DMS79 (cell line): ENCODE results near the gene ANKH.

ENCODE experiments used
- DNase-seq: peaks from one replicate; lab custom pipeline; 2025; lab: John Stamatoyannopoulos, UW

Gene ANKH

GRCh38 chr5:14713476-14714390 lies 157.8 kb downstream of the ANKH start:
- no peak for DNase-seq

- no peak for DNase-seq
These were observed 158.9 kb downstream of the ANKH start for GRCh38 chr5:14712666-14713065.

- DNase-seq, result no peak
These were observed 159.4 kb downstream of the ANKH start for GRCh38 chr5:14712131-14712530.

GRCh38 chr5:14710313-14710994 lies 161.1 kb downstream of the ANKH start:
- DNase-seq, result no peak

GRCh38 chr5:14708551-14708950 lies 163.0 kb downstream of the ANKH start:
- no peak for DNase-seq

- no peak for DNase-seq
These were observed 163.7 kb downstream of the ANKH start for GRCh38 chr5:14707811-14708390.

GRCh38 chr5:14706615-14707021 lies 165.0 kb downstream of the ANKH start:
- DNase-seq, result no peak

- DNase-seq, result no peak
These were observed 166.0 kb downstream of the ANKH start for GRCh38 chr5:14705556-14705955.

- DNase-seq, result no peak
These were observed 169.2 kb downstream of the ANKH start for GRCh38 chr5:14702238-14702839.

- DNase-seq, result no peak
These were observed 170.0 kb downstream of the ANKH start for GRCh38 chr5:14701556-14701955.

- no peak for DNase-seq
These were observed 170.8 kb downstream of the ANKH start for GRCh38 chr5:14700478-14701436.

GRCh38 chr5:14699807-14700400 lies 171.7 kb downstream of the ANKH start:
- DNase-seq, result no peak

- no peak for DNase-seq
These were observed 172.4 kb downstream of the ANKH start for GRCh38 chr5:14699159-14699558.

GRCh38 chr5:14698495-14698894 lies 173.1 kb downstream of the ANKH start:
- DNase-seq, result no peak

GRCh38 chr5:14696851-14697250 lies 174.7 kb downstream of the ANKH start:
- DNase-seq, result no peak

GRCh38 chr5:14696057-14696456 lies 175.5 kb downstream of the ANKH start:
- no peak for DNase-seq

- no peak for DNase-seq
These were observed 176.4 kb downstream of the ANKH start for GRCh38 chr5:14695152-14695551.

- no peak for DNase-seq
These were observed 178.5 kb downstream of the ANKH start for GRCh38 chr5:14693070-14693469.

GRCh38 chr5:14687023-14687665 lies 184.4 kb downstream of the ANKH start:
- DNase-seq, result no peak

- DNase-seq, result no peak
These were observed 185.1 kb downstream of the ANKH start for GRCh38 chr5:14686517-14686916.
